Liver (tissue), 3 donors: ENCODE data around the gene NAP1L4.

Experiments used
- CTCF ChIP-seq: fragments of 150-350 bp; IDR thresholded peaks from 2 replicates; pipeline ENCODE4 v1.5.1; 2017; ENCODE audit warnings: improper control_type of control experiment, low read depth, low read length; ENCODE audit not compliant: missing input control
- FOXA2 ChIP-seq: IDR thresholded peaks from 2 replicates; pipeline ENCODE4 v1.6.1; 2016; ENCODE audit warnings: antibody characterized with exemption
- GABPA ChIP-seq, 2 donors: IDR thresholded peaks in 1 of 2; conservative IDR thresholded peaks in 1 of 2; 2 replicates each; pipeline ENCODE4 v1.6.1; 2016; ENCODE audit warnings: antibody characterized with exemption in 2 of 2, mild to moderate bottlenecking in 1 of 2, moderate library complexity in 1 of 2
- RAD21 ChIP-seq, 2 donors: IDR thresholded peaks; 2 replicates each; pipeline ENCODE4 v1.6.1; 2016; ENCODE audit warnings: antibody characterized with exemption in 2 of 2, mild to moderate bottlenecking in 2 of 2
- TAF1 ChIP-seq: conservative IDR thresholded peaks from 2 replicates; pipeline ENCODE4 v1.6.1; 2016; ENCODE audit warnings: antibody characterized with exemption, mild to moderate bottlenecking
- YY1 ChIP-seq: IDR thresholded peaks from 2 replicates; pipeline ENCODE4 v1.6.1; 2016; ENCODE audit warnings: antibody characterized with exemption, mild to moderate bottlenecking
- donor health status: healthy.
- donor health status: healthy.

- TF ChIP-seq RAD21 (IDR thresholded peaks at IDR 0.05), result no peak
- no peak for TF ChIP-seq FOXA2
- TF ChIP-seq CTCF, result no peak
- no peak for TF ChIP-seq TAF1
- TF ChIP-seq YY1, result no peak
- TF ChIP-seq GABPA (IDR thresholded peaks at IDR 0.05 in 1 of 2, conservative IDR thresholded peaks at IDR 0.05 in 1 of 2), result no peak
Measured at GRCh38 chr11:2909133-2909902, 82.8 kb downstream of the NAP1L4 start.
